ENCODE data around the gene SLC25A25.

Gene SLC25A25

DNA sequence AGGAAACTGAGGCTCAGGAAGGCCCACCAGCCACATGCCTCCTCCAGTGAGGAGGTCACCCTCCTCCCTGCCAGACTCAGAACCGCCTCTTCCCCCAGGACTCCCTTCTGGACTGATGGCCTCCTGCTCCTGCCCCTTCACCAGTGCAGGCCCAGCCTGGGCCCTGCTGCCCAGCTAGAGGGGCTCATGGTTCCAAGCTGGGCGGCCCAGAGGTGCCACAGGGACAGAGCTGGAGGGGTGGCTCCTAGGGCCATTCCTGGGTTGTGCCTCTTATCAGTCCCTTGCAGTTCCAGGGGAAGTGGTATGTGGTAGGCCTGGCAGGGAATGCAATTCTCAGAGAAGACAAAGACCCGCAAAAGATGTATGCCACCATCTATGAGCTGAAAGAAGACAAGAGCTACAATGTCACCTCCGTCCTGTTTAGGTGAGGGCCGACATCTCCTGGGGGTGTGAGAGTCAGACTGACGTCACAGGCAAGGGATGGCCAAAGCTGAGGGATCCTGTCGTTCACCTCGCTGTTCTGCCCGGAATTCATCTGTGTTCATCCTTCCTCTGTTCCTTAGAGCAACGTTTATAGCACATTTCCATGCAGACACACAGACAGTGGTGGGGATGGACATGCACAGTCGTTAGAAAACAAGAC lies 82.0 kb downstream of the SLC25A25 start:
- no peak for DNase-seq

GRCh38 chr9:128150594-128151308 lies 82.7 kb downstream of the SLC25A25 start:
- DNase-seq = no peak

DNA sequence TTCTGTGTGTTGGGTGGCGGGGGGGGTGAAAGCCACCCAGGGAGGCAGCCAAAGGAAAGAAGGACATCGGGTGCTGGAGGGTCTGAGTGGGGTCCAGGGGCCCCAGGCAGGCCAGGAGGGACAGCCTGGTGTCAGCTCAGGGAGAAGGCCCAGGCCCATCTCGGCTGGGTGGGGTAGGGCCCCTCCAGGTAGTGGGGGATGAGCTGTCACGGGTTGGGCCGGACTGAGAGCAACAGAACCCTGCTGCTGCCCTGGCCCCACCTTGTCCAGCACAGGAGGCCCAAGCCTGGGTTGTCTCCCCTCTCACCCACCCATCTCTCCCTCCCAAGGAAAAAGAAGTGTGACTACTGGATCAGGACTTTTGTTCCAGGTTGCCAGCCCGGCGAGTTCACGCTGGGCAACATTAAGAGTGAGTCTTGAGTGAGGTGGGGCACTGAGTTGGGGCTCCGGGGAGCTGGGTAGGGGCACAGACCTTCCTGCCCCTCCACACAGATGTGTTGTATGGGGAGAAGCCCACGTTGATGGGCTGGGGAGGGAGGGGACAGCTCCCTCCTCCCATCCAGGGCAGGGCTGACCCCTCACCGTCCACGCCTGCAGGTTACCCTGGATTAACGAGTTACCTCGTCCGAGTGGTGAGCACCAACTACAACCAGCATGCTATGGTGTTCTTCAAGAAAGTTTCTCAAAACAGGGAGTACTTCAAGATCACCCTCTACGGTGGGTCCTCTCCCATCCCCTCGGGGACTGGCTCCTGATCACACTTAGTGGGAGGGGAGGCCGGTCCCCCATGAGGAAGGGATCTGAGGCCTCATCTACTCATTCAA lies 83.5 kb downstream of the SLC25A25 start:
- DNase-seq = no peak

GRCh38 chr9:128152133-128153059 lies 84.4 kb downstream of the SLC25A25 start:
- no peak for DNase-seq

DNA sequence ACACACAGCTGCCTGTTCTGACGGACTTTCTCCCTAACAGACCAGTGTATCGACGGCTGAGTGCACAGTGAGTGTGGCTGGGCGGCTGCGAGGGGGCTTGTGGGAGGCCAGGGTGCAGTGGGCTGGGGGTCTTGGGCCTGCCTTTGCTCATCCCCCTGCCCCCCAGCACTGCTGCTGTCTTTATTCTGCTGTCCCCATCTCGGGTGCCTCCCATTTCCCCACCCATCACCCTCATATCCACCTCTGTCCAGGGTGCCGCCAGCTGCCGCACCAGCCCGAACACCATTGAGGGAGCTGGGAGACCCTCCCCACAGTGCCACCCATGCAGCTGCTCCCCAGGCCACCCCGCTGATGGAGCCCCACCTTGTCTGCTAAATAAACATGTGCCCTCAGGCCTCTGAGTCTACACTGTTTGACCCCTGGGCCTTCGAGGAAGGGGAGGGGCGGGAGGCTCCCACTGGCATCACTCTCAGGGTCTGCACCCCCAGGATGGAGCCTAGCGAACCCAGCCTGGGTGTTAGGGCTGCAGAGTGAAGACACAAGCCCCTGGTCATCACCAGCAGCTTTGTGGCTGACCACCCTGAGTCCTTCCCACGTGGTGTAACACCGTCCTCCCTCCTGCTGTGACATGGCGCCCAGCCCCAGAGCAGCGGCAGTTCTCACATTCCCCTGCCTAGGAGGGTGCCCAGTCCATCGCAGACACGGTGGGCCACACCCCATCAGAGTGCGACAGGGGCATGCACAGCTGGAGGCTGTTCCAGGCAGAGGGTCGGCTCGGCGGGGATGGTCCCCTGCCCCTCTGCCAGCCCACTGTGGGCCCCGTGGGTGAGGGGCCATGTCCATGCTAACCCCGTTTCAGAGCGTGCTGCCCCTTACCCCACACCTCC lies 85.3 kb downstream of the SLC25A25 start:
- DNase-seq = no peak

GRCh38 chr9:128153947-128154695 lies 86.1 kb downstream of the SLC25A25 start:
- DNase-seq = no peak

DNA sequence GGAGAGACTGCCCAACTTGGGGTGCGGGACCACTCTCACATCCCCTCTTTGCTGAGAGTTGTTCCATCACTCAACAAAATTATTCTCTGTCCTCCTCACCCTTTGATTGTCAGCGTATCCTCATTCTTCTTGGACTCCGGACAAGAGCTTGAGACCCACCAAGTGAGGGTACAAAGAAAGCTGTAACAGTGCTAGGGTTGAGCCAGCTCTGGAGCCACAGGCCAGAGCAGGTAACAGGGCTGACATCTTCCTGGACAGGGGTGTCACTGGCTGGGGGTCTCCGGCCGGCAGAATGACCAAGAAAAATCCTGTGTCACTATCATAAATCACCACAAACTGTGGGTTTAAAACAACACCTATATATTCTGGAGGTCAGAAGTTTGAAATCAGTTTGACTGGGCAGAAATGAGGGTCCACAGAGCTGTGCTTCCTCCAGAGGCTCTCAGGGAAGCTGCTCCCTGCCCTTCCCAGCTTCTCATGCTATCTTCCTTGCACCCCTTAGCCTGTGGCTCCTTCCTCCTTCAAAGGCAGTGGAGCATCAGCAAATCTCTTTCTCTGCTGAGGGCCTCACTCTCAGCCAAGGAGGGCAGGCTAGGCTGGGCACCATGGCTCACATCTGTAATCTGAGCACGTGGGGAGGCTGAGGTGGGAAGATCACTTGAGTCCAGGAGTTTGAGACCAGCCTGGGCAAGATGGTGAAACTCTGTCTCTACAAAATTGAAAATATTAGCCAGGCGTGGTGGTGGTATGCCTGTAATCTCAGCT lies 87.9 kb downstream of the SLC25A25 start:
- DNase-seq = no peak

Data from NCI-H774 (cell line).